CD4-positive, alpha-beta T cell treated with Interleukin-4 for 4 hours (primary cell): ENCODE data around the gene TAS1R3.
"Not testable (repeated sequence)": the region's sequence is repeated elsewhere in the genome, so short reads cannot be mapped to it uniquely, and the experiment has no call there.

Experiments
- DNase-seq: peaks from one replicate; pipeline ENCODE4 v3.0.0-alpha.2; 2020

The TAS1R3 gene

DNA sequence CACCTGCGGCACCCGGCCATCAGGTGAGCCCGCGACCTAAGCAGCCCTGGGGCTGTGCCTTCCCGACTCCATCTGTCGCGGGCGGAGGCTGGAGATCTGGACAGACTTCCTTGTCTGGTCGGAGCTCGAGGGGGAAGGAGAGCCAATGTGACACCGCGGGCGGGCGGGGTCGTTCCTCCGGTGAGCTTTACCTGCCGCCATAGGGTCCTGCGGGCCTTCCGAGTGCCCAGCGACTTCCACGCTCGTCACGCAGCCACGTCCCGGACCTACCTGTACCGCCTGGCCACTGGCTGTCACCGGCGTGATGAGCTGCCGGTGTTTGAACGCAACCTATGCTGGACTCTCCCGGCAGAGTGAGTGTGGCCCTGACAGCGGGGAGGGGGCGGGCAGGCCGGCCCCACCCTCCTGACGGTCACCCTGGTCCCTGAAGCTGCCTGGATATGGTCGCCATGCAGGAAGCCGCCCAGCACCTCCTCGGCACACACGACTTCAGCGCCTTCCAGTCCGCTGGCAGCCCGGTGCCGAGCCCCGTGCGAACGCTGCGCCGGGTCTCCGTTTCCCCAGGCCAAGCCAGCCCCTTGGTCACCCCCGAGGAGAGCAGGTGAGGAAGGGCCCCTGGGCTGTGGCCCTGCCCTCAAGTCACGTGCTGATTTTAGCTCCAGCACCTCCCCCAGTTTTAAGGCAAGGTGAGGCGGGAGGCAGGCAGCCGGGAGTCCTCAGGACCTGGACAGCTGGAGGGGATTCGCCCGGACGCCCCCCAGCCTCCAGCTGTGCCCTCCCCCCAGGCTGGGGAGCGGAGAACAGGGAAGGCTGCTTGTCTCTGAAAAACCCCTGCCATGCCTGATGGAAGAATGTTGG, 21.6 kb upstream of the TAS1R3 start:
- DNase-seq: no peak

DNA sequence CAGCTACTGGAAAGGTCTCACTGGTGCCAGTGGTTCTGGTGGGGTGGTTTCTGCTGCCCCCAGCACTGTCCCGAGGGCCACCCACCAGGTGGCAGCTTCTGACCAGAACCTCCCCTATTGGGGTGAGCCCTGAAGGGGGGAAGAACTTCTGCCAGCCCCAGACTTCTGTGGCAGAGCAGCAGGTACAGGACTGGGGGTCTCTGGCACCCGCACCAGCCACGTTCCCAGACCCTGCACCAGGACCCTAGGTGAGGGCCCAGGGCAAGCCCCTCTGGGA, 21.0 kb upstream of the TAS1R3 start:
- DNase-seq: no peak

DNA sequence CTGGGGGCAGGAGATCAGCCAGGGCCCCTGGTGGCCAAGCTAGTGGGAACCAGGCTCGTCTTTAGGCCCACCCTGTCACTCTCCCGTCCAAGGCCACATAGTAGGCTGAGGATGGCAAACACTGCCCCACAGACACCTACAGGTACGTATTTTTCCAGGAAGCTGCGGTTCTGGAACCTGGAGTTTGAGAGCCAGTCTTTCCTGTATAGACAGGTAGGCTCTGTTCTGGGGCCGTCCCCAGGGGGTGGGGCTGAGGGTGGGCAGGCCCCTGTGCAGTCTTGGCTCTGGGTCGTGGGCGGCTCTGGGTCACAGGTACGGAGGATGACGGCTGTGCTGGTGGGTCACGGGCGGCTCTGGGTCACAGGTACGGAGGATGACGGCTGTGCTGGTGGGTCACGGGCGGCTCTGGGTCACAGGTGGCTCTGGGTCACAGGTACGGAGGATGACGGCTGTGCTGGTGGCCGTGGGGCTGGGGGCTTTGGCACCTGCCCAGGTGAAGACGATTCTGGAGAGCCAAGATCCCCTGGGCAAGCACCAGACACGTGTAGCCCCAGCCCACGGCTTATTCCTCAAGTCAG, 20.5 kb upstream of the TAS1R3 start:
- DNase-seq: no peak

DNA sequence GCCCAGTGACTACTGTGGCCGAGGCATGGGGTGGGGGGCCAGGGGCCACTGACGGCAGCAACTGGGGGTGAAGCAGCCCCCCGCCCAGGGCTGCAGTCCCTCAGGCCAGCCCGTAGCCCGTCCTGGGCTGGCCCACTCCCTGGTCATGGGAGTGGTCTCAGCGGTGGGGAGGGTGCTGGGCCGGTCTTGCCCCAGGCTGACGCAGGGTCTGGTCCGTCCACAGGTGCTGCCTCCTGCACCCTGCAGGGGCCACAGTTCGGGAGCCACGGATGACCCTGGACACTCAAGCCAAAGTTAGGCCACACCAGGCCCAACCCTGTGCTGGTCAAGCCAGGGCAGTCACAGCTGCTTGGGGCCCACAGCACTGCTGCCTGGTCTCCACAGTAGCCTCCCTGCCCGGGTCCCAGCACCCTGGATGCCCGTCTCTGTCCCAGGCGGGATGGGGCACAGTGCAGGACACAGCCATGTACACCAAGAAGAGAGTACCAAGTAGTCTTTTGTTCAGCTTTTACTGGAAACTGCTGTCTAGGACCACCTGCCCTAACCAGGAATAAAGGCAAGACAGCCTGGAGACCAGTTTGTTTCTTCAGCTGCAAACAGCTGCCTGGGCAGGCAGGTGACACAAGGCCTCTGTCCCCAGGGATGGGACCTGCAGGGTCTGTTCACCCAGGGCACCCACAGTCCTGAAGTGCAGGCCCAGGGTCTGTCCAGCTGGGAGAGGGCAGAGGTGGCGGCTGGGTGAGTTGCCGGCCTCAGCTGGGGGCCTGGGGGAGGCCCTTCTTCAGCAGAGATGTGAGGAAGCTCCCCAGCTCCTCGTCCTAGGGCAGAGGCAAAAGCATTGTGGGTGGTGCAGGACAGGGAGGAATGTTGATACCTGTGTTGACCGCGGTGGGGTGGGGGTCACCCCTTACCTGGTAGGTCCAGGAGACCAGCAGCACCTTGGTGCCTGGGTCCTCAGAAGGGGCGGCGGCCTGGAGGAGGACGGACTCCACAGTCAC, 19.7 kb upstream of the TAS1R3 start:
- no peak for DNase-seq

DNA sequence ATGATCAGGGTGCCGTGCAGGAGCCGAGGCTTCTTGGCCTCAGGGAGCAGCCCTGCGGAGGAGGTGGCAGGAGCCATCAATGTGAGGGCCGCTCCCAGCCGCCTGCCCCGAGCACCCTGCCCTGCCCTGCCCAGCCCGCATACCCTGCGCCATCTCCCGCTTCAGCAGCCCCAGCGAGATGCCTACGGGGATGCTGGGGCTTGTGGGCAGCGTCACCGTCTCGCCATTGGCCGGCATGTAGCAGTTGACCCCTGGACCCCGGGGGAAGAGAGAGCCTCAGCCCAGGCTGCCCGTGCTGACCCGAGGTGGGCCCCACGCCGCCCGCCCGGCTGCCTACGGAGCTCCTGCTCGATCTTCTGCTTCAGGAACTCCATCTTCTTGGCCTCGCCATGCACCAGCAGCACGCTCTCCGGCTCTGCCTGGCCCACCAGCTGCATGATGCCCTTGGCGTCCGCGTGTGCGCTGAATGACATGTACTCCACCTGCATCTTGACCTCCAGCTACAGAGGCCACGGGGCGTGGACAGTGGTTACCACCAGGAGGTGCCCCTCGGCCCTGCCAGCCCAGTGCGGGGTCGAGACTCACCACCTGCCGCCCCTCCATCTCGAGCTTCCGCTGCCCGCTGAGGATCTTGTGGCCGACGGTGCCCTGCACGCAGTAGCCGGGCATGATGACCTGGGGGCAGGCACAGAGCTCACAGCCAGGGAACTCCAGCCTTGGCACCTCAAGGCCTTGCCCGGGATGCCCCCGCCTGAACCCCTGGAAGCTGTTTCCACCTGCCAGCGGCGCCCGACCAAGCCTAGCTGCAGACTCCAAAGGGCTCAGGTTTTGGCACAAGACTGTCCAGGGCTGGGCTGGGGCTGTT, 18.4 kb upstream of the TAS1R3 start:
- no peak for DNase-seq

DNA sequence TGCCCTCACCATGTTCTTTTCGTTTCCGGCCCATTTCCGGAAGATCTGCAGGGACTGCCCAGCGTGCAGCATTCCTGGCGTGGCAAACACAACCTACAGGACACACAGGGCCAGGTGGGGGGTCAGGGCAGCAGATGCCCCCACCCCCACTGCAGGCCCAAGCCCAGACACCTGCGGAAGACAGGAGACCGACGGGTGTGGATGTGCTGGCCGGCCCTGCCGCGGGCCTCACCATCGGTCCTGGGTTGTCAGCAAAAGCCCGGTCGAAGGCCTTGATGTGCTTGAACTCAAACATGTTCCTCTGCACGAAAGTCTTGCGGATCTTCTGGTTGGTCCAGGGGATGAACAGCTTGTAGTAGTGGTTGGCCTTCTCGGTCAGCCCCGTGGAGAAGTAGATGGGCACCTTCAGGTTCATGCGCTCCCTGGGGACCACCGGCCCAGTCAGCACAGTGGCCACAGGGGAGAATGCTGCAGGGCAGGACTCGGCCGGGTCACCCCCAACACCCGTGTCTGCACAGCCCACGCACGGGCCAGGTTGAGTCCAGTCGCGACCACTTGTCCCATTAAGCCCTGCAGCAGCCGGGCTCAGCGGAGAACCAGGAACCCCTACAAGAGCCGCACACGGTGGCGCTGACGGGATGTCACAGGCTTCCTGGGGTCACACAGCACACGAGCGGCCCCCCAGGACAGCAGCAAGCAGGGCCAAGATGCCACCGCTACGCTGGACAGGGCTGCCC, 17.4 kb upstream of the TAS1R3 start:
- DNase-seq: no peak

DNA sequence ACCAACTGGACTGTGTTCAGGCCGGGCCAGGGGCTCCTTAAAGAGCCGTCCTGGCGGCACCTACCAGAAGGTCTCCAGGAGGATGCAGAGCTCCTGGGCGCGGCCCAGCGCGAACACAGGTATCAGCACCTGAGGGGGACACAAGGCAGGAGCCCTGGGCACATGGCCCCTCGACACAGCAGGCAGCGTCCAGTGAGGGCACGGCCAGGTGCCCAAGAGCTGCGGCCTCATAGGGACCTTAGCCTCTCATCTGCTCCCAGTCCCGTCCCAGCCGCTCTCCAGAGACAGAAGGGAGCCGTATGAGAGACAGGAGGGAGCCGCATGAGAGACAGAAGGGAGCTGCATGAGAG, 16.9 kb upstream of the TAS1R3 start:
- DNase-seq: no peak

DNA sequence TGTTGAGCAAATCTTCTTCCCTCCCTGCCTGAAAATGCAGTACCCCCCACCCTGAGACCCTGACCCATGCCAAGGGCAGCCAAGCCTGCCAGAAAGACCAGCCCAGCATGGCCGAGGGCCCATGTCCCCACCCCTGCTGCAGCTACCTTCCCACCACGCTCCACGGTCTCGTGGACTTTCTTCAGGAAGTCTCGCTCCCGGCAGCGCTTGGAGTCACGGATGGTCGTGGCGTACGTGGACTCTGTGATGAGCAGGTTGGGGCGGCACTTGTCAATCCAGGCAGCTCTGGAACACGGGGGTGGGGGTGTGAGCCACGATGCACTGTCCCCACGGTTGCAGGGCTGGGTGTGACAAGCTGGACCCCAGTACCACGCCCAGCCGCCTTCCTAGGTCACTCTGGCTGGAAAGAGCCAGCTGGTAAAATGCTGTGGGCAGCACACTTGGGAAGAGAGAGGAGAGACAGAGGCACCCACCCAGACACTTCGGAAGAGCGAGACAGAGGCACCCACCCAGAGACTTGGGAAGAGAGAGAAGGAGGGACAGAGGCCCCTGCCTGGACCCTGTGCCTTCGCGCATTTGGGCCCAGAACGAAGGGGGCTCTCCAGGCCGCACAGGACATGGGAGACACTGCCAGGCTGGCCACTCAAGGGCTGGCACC, 16.3 kb upstream of the TAS1R3 start:
- no peak for DNase-seq

DNA sequence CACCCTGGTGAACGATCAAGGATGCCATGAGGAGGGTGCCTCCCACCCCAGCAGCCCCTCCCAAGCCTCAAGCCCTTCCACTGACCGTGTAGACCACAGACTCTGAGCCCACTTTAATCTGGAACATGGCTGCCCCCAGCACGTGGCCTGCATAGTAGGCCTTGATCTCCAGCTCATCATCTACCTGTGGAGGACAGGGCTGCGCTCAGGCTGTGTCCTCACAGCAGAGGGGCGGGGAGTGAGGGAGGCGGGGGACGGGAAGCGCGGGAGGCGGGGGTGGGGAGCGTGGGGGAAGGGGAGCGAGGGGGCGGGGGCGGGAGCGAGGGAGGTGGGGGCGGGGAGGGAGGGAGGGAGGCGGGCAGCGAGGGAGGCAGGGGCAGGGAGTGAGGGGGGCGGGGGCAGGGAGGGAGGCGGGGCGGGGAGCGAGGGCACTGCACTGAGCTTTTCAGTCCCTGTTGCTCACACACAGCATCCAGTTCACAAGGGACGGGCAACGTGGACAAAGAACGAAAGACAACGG, 15.6 kb upstream of the TAS1R3 start:
- no peak for DNase-seq

DNA sequence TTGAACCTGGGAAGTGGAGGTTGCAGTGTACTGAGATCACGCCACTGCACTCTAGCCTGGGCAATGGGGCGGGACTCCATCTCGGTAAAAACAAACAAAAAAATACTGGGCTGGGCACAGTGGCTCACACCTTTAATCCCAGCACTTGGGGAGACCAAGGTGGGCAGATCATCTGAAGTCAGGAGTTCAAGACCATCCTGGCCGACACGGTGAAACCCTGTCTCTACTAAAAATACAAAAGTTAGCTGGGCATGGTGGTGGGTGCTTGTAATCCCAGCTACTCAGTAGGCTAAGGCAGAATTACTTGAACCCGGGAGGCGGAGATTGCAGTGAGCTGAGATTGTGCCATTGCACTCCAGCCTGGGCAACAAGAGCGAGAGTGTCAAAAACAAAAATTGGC, 14.9 kb upstream of the TAS1R3 start:
- not testable (repeated sequence) for DNase-seq

DNA sequence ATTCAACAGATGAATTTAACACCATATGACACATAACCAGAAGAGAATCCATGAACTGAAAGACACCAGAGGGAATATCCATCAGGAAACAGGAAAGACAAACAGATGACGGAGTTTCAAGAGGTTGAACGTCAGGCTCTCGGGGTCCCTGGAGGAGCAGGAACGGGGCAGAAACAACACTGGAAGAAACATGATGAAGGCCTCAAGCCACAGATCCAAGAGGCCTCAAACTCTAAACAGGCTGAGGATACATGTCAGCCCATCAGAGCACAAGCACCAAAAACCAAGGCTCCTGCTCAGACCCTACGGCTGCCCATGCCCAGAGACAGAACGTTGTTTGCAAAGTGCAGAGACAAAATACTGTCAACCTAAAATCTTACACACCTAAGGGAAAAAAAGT, 13.7 kb upstream of the TAS1R3 start:
- no peak for DNase-seq

DNA sequence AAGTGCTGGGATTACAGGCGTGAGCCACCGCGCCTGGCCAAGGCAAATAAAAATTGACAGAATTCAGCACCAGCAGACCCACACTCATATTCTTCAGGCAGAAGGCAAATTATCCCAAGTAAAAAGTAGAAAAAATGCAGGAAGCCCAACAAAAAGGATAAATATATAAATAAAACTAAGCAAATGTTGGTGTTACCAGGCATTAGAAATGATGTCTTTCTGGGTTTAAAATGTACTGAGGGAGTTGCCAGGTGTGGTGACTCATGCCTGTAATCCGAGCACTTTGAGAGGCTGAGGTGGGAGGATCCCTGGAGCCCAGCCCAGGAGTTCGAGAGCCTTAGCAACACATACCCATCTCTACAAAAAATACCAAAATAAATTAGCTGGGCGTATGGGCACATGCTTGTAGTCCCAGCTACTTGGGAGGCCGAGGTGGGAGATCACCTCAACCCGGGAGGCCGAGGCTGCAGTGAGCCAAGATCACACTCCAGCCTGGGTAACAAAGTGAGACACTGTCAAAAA, 12.9 kb upstream of the TAS1R3 start:
- no peak for DNase-seq

DNA sequence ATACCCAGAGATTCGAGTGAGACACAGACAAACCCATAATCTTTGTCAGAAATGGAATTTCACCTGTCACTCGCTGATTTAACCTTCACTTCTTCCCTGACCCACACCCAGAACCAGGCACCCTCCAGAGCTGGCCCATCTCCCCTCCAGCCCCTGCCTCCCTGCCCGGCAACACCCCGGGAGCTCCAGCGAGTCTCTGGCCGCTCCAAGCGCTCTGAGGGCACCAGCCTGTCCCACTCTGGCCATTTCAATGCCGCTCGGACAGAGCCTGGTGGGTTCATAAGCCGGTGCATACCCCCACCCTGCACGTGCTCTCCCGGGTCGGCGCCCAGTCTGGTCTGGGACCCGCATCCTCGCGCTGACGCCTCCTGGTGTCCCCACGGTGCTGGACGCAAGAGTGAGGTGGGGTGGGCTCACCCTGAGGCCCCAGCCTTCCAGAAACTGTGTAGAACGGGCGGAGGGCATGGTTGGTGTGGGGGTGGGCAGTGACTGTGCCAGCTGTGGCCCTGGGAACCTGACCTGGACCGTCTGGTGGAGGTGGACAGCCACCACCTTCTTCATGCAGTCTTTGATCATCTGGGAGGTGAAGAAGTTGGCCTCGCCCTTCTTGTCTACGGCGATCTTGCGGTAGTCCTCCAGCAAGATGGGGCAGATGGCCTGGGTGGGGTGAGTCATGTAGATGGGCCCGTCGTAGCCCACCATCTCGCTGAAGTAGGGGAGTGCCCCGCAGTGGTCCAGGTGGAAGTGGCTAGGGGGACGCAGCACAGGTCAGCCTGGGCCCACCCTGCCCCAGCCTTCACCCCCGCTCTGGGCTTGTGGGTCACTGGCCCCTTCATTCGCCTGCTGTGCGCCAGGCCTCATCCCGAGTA, 12.1 kb upstream of the TAS1R3 start:
- DNase-seq: no peak

DNA sequence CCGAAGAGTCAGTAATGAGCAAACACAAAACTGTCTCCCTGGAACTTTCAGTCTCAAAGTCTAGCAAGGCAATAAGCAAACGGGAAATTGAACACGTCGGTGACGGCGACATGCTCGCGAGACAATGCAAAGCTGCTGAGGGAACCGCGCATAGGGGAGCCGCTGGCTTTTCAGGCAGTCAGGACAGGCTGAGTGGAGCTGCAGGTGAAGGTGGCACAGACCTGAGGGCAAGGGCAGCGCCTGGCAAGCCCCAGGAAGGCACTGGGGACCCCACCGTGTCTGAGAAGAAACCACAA, 11.5 kb upstream of the TAS1R3 start:
- no peak for DNase-seq

DNA sequence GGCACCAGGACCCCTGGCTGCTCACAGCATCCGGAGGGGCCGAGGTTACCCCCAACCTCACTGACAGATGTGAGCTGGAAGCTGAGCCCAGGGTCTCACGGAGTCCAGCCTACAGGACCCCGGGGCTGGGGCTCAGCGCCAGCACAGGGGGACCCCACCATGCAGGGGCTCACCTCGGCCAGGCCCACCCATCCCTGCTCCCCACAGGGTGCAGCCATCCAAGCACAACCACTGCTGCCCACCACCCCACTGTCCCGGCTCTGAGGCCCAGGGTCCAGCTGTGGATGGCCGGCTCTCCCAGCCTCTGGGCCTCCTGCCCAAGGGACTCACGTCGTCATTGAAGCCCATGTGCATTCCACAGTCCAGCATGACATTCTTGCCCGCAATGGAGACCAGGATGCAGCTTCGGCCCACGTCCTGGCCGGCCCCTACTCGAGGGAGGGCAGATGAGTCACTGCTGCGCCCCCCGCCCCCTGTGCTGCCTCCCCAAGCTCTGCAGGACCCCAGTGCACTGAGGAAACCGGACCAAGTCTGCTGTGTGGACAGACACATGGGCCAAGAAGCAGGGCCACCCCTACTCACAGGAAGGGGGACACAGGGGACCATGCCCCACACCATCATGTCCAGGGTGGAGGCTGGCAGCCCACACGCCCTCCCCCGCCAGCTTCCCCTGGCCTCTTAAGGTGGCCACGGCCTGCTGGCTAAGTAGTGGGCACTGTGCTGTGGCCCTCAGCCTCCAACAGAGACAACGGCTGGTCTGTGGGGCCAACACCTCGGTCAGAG, 10.2 kb upstream of the TAS1R3 start:
- no peak for DNase-seq

DNA sequence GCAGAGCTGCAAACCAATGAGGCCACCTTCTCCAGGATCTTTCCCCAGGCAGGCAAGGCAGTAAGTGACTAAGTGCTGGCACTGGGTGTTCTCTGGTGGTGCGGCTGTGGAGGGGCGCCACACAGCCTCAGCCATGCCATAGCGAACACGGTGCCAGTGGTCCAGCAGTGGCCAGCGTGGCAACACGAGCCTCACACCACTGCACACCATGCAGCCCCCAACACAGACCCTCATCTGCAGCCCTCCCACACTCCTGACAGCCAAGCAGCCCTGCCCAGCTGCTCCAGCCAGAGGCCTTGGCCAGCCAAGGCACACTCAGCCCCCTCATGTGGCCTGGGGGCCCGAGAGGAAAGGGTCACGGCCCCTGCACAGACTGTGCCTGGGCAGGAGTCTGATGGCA, 9.6 kb upstream of the TAS1R3 start:
- no peak for DNase-seq

DNA sequence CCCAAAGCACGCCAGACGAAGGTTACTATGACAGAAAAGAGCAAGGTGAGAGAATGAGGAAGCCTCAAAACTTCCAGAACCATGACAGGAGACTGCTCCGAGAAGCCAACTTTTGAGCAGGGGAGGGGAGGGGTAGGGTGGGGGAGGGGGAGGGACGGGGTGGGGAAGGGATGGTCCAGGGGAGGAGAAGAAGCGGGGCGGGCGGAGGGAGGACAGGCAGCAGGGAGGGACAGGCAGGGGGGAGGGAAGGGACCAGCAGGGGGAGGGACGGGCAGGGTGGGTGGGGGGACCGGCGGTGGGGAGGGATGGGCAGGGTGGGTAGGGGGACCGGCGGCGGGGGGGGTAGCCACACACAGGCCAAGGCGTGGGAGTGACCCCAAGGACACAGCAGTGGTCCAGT, 8.7 kb upstream of the TAS1R3 start:
- DNase-seq: no peak

DNA sequence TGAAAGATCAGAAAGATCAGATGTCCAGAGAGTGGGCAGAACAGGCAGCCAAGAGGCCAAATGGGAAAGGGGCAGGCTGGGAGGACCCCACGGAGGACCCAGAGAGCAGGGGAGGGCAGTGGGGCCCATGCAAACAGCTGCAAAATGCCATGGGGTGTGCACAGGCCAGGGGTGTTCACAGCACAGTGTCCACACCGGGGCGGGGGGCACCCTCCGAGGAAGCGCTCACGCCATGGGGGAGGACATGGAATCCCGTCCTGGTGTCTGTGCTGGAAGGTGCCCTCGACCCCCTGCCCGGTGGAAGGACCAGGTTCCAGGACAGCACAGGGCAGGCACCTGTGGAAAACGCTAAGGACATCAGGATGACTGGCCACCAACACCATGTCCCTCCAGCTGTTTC, 8.1 kb upstream of the TAS1R3 start:
- no peak for DNase-seq

DNA sequence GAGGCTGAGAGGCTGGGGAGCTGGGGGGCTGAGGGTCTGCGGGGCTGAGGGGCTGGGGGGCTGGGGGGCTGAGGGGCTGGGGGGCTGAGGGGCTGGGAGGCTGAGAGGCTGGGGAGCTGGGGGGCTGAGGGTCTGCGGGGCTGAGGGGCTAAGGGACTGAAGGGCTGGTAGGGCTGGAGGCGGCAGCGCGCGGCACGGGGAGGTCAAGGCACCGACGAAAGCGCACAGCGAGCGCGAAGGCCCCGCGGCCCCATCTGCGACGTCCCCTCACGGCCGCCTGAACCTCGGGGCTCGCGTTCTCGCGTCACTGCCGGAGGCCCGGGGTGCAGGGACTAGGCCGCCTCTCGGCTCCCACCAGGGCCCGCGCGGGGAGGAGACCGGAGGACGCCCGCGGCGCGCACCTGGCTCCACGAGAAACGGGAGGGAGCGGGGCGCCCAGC, 7.0 kb upstream of the TAS1R3 start:
- DNase-seq: no peak
